ENCODE measurements around the gene PARVA. TPM values are rescaled to one million over a fixed set of nuclear protein-coding genes. Genes with fewer than 3 reads are reported as not detected.
A peak's percentile ranks its signal among the peaks of the same experiment; 100 is the strongest.

PARVA gene, protein sequence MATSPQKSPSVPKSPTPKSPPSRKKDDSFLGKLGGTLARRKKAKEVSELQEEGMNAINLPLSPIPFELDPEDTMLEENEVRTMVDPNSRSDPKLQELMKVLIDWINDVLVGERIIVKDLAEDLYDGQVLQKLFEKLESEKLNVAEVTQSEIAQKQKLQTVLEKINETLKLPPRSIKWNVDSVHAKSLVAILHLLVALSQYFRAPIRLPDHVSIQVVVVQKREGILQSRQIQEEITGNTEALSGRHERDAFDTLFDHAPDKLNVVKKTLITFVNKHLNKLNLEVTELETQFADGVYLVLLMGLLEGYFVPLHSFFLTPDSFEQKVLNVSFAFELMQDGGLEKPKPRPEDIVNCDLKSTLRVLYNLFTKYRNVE
- 10 to 100 TPM; 38.4 to 55.1 TPM for total RNA-seq

DNA sequence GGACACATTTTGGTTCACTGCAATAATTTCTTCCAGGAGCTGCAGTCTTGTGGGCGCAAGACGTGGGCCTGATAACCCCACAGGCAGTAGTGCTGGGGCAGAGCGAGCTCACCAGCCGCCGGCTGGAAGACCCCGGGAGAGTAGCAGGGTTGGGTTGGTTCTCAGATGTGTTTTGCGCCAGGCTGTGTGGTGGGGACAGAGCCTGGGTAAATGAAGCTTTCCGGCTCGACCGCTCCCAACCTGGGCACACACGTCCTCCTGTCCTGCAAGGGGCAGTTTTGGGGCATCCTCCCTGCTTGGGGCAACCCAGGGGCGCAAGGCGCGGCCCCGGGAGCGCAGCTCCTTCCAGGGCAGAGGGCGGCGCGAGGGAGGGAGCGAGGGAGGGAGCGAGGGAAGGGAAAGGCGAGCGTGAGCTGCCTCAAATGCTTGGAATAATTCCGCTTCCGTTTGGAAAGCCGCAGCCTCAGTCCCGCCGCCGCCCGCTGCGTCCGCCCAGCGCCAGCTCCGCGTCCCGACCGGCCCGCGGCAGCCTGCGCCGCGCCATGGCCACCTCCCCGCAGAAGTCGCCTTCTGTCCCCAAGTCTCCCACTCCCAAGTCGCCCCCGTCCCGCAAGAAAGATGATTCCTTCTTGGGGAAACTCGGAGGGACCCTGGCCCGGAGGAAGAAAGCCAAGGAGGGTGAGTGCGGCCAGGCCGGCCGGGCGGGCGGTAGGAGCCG, at the start of gene PARVA:
TSS of gene PARVA (plus strand) at position 466 of the 718 bp plus-strand sequence. CDS start at position 543, 77 bp downstream.
- peak; percentile 44 for DNase-seq (ENCODE audit: low spot score)
- H3K27ac ChIP-seq = peak within 1 kb of the TSS; percentile 95 to 97
- WGBS = 6% methylated on average over 50 of the region's 55 CpGs
- intact Hi-C loops (cut with DNase I) = loop anchor here (5.0 kb wide), 1 partner anchor 35 kb away; no protein-coding TSS in a partner anchor
- H3K27me3 ChIP-seq (replicated peaks; ENCODE audit: insufficient read depth) = no peaks in the 10 kb centered on the region
- no peak for TF ChIP-seq POLR2AphosphoS5 (IDR thresholded peaks at IDR 0.05)
- TF ChIP-seq POLR2A (IDR thresholded peaks at IDR 0.05) = peak; percentile 43
- TF ChIP-seq CTCF (IDR thresholded peaks at IDR 0.05) = peak in 2 of 4 experiments; percentile 18 to 36
- H3K4me3 ChIP-seq = peak within 1 kb of the TSS; percentile 68 to 77
- no peaks in the 10 kb centered on the region for H3K36me3 ChIP-seq
- no peaks in the 10 kb centered on the region for H3K4me1 ChIP-seq (replicated peaks)
- H3K9me3 ChIP-seq = no peaks in the 10 kb centered on the region

DNA sequence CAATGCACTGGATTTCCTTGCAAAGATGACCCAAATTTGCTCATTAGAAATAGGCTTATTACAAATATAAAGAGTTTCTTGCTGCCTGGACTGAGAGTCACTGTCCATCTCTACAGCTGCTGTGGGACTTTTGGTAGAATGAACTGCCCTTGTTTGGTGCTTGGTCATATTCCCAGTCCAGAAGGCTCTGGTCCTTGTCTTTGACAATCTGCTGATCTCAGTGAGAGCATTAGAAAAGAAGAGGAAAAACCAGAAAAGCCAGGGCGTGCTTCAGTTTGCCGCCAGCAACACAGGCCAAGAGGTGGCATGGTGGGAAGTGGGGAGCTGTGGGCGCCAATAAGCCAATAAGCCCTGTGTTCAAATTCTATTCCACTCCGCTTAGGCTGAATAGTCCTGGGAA, 48.2 kb upstream of the PARVA start:
- H3K4me1 ChIP-seq (replicated peaks) = no peaks in the 10 kb centered on the region
- H3K27ac ChIP-seq = no peak overlapping the region
- no peaks in the 10 kb centered on the region for H3K36me3 ChIP-seq
- H3K9me3 ChIP-seq = no peaks in the 10 kb centered on the region
- intact Hi-C loops (cut with DNase I) = no loop called here
- no peak for DNase-seq (ENCODE audit: low spot score)
- WGBS = 70% methylated on average over 4 of the region's 4 CpGs
- TF ChIP-seq CTCF (IDR thresholded peaks at IDR 0.05) = no peak
- H3K4me3 ChIP-seq = no peak overlapping the region
- no peaks in the 10 kb centered on the region for H3K27me3 ChIP-seq (replicated peaks; ENCODE audit: insufficient read depth)

- TF ChIP-seq POLR2AphosphoS5 (IDR thresholded peaks at IDR 0.05) (no peak), CTCF (IDR thresholded peaks at IDR 0.05) (no peak), POLR2A (IDR thresholded peaks at IDR 0.05) (no peak)
- no peaks in the 10 kb centered on the region for H3K36me3 ChIP-seq
- H3K4me1 ChIP-seq (replicated peaks) = no peaks in the 10 kb centered on the region
- no peaks in the 10 kb centered on the region for H3K9me3 ChIP-seq
- no peak overlapping the region for H3K4me3 ChIP-seq
- no peaks in the 10 kb centered on the region for H3K27me3 ChIP-seq (replicated peaks; ENCODE audit: insufficient read depth)
- no peak for DNase-seq (ENCODE audit: low spot score)
- intact Hi-C loops (cut with DNase I) = loop anchor here (2.0 to 5.0 kb wide), 3 partner anchors 42 to 565 kb away; partner anchors contain the start of gene TEAD1
- WGBS = 31% methylated on average over 2 of the region's 2 CpGs
- no peak overlapping the region for H3K27ac ChIP-seq
Observed at GRCh38 chr11:12329797-12330196, 47.6 kb upstream of the PARVA start.

- WGBS = 39% methylated on average over 7 of the region's 7 CpGs
- no peak overlapping the region for H3K4me3 ChIP-seq
Observed at GRCh38 chr11:12330485-12331231, 46.7 kb upstream of the PARVA start.

More at GRCh38 chr11:12330485-12331231, 46.7 kb upstream of the PARVA start:
- Histone ChIP-seq H3K9me3 (no peaks in the 10 kb centered on the region), H3K27me3 (replicated peaks; ENCODE audit: insufficient read depth) (no peaks in the 10 kb centered on the region), H3K36me3 (no peaks in the 10 kb centered on the region), H3K4me1 (replicated peaks) (no peaks in the 10 kb centered on the region), H3K27ac (no peak overlapping the region)
- TF ChIP-seq POLR2A (IDR thresholded peaks at IDR 0.05) (no peak), CTCF (IDR thresholded peaks at IDR 0.05) (no peak), POLR2AphosphoS5 (IDR thresholded peaks at IDR 0.05) (no peak)
- DNase-seq (ENCODE audit: low spot score) = no peak
- intact Hi-C loops (cut with DNase I) = loop anchor here (2.0 to 5.0 kb wide), 3 partner anchors 43 to 564 kb away; partner anchors contain the start of gene TEAD1
